GM18861 (cell line): Measurements from ENCODE around the gene KAT2B.

Experiments
- ATAC-seq: cut with Tn5 transposase; IDR thresholded peaks from one replicate; pipeline ENCODE4 v1.9.1; 2021; ENCODE audit not compliant: unreplicated experiment

KAT2B gene

DNA sequence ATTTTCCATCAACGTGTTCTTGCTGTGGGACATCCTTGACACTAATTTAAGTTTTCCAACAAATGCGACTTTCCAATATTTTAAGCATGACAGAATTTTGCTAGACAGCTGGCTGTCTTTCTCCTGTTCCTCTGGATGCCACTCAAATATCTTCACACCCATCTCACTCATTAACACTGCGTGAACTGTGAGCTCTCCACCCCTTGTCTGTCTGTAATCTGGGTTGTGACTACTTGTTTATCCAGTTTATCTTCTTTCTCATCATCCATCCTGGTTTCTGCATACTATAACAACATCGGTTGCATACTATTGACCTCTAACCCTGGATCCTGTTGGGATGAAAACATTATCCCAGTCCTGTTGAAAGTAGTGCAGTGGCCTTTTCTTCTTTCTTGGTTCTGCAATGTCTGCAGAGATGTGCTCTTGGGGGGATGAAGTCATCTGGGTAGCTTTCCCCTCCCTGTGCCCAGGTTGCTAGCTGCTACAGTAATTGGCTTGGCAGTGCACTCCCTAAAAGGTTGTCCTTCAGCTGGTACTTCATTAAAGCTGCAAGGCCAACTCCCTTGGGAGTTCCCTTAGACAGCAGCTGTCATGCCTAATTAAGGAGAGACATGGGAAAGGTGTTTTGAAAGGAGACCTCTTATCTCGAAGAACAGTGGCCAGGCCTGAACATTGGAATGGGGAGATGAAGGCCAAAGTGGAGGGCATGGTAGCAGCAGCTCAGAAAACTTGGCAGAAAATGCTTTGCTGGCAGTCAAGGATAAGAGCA is 24.7 kb downstream of the KAT2B start:
- ATAC-seq = no peak

DNA sequence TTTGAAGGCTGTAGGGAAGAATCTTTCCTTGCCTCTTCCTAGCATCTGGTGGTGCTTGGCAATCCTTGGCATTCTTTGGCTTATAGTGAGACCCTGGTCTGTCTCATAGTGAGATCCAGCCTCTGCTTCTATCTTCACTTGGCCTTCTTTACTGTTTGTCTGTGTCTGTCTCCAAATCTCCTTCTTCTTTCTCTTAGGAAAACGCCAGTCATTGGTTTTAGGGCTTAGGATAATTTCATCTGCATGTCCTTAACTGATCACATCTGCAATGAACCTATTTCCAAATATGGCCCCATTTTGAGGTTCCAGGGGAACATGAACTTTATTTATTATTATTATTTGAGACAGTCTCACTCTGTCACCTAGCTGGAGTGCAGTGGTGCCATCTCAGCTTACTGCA is 25.8 kb downstream of the KAT2B start:
- ATAC-seq = no peak

DNA sequence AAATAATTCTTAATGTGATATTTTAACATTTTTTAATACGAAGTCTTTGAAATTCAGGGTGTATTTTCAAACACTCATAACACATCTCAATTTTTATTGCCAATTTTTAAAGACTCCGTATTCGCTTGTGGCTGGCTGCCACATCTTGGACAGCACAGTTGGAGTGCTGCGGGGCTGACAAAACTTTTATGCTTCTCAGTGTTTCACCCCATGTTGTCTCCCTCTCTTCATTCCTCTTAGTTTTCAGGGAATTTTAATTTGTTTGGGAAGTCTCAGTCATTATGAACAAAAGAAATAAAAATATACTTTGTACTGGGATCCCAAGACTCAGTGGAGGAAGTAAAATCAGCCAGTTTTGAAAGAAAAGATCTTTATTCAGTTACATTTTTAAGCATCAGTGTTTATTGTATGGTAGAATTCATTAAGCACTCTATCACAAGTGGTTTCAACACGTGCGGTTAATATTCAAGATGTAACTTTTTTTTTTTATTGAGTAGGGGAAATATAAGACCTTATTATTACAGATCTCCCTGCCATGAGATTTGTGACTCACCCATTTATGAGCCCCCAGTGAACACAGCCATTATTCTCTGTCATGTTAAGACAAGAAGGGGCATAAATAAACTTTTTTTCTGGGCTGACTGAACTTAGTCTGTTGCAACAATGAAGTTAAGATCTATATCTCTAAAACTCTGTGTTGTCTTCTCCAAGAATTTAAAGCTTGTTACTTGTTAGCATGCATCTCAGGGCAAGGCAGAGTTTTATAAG is 26.8 kb downstream of the KAT2B start:
- ATAC-seq = no peak

DNA sequence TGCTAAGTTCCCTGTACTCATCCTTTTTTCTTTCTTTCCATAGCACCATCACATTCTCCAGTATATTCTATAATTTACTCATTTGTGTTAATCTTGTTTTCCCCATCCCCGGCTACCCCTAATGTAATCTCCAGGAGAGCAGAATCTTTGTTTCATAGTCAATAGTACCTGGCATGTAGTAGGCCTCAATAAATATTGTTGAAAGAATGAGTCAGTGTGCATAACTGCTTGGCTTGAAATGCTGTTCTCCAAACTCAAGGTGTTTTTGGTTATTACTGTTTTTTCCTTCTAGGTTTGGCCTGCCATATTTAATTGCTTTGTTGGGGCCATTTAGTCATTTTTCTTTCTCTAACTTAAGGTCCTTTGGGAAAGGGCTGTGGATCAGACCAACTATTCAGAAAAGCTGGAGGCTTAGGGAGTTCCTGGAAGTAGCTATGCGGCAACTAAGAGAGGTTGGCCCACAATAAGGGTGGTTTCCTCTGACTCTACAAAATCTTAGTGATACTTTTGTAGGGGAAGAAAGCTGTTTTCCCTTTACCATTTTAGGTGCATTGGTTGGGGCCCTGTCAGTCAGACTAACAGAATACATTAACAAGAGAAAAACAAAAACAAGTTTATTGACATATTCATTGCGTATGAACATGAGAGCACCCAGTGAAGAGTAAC is 28.4 kb downstream of the KAT2B start:
- no peak for ATAC-seq

DNA sequence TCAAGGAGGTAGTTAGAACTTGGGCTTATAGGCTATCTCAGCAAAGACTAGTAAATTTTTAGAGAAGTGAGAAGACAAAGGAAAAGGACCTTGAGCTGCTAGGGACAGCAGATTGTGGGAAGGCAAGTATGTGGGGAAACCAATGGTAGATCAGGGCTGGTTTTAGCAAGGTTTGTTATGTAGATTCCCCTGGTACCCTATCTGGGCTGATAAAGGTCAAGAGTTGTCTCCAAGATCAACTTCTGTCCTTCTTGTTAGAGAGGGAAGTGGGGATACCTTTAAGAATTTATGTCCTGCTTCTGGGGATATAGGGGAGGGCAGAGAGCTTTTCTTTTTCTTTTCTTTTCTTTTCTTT is 28.9 kb downstream of the KAT2B start:
- ATAC-seq = no peak

DNA sequence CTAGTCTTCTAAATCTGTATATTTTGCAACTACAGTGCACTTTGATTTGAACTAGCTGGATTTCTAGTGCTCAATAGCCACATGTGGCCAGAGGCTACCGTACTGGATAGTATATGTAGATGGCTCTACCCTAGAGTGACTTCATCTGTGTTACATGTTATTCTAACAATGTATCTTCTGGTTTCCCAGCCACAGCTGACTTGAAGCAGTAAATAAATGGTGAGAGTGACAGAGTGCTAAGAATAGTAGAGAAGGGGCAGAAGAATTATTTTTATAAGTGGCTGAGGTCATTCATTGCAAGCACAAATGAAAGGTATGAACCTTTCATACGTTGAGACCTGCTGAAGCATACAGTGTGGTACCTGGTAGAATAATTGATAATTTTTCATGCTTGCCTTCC is 30.9 kb downstream of the KAT2B start:
- no peak for ATAC-seq

DNA sequence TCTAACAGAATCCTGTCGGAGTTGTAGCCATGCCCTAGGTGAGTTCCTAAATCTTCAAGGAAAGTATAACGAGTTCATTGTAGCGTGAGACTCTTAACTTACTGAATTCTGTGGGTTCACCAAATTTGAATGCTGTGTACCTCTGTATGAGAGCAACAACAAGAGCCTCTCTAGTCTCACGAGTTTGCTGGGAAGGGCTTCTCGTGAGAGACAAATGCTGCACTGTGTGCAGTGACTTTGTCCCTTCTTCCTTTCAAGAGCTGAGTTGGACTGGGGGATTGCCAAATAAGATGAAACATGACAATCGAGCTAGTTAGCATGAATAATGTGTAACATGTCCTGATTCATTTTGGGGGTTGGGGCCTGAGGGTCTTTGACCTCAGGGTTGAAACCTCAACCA is 32.2 kb downstream of the KAT2B start:
- ATAC-seq = no peak

DNA sequence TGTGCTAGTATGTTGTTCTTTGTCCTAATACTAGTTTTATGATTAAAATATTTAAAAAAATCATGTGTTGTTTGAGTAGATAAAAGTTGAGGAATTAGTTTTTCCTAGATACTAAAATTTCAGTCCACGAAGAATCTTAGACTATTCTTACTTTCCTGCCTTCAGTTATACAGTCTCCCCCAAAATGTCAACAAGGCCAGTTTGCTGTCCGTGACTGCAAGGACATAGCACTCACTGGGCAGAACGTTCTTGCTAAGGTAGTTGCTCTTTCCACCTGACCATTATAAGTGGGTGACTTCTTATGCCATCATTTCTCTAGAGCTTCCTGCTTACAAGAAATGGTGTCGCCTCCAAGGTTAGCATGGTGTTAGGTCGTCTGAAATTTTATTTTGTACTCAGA is 32.8 kb downstream of the KAT2B start:
- no peak for ATAC-seq

DNA sequence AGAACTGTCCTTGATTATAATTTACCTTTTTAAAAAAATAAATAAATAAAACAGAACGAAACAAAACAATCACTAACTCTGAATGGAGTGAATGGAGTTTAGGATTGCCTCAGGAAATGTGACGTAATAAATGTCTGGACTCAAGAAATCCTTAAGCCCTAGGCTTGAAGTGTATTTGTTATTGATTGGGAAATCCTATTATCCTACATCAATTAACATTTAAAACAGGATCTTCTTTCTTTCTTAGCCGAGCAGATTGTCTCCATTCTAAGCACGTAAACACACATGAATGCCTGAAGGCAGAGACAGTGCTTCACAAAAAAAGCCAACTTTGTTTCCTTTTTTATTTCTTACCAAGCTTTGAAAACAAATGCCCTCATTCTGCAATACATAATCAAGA is 33.4 kb downstream of the KAT2B start:
- ATAC-seq = no peak

DNA sequence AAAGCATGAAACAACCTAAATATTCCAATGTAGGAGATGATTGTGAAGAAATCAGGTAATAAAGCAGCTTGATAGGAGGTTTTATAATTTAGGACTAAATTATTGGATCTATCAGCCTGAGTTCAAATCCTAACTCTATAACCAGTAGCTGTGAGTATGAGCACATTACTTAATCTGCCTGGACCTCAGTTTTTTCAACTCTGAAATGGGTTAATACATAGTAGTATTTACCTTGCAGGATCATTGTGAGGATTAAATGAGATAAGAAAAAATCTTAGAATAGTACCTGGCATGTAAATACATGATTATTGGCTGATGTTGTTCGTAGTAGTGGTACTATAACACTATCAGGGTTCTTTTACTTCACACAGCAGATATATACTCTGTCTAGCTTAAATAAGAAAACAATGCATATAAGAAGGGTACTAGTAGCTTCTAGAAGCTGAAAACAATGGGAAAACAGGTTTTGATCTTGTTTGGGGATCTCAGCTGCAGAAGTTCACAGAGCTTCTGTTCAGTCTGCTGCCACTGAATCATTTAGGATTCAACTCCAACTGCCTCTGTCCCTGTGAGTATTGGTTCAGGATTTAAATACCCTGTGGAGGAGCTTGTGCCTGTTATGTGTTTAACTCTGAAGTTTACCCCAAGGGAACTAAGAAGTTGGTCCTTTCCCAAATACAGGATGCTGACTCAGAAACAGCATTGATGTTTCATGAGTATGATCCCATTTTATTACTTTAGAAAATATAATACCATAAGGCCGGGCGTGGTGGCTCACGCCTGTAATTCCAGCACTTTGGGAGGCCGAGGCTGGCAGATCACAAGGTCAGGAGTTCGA is 34.2 kb downstream of the KAT2B start:
- no peak for ATAC-seq

DNA sequence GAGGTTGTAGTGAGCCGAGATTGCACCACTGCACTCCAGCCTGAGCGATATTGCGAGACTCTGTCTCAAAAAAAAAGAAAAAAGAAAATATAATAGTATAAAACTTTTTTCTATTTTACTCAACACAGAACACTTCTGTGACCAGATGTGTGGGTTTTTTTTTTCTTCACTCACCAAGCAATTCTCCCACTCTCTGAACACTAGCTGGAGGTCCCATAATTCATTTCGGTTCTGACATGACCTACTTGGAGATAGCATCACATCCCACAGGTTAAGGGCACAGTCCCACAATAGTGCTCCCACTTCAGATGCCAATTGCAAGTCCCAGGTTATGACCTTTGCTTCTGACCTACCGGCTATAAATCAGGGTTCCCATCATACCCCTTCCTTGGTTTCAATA is 35.0 kb downstream of the KAT2B start:
- ATAC-seq = no peak

DNA sequence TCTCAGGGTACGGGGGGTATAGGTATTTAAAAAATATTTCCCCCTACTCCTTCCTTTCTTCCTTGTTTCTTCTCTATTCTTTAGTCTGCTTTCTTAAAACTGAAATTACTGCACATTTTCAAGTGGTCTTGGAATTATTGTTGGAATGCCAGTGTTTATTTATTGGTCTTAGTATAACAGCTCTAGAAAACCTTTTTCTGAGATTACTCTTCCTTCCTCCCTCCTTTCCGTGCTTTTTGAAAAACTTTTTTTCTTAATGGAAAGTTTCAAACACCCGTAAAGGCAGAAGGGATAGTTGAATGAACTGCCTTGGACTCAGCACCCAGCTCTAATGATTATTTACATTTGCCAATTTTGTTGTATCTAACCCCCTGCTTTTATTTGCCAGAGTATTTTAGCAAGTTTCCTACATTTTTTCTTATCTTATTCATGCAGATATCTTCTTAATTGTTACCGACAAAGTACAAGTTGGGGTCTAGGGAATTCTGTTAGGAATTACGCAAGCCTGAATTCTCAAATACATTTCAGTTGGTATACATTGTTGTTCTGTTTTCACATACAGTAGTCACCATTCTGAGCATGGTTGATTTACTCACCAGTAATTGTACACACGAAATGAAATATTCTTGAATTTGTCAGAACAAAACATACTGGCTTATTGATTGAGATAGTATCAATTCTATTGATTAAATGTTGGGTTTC is 36.2 kb downstream of the KAT2B start:
- no peak for ATAC-seq

DNA sequence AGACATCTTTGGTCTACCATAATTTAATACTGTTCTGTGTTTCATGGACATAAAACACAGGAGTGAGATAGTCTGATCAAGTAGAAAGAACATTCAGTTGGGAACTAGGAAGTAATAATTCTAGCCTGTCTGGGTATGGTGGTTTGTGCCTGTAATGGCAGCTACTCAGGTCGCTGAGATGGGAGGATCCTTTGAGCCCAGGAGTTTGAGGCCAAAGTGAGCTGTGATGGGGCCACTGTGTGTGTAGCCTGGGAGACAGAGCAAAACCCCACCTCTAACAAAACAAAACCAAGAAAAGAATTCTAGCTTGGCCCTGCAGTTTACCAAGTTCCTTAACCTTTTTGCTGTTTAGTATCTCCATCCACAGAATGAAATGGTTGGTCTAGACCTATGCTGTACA is 36.8 kb downstream of the KAT2B start:
- ATAC-seq = no peak

DNA sequence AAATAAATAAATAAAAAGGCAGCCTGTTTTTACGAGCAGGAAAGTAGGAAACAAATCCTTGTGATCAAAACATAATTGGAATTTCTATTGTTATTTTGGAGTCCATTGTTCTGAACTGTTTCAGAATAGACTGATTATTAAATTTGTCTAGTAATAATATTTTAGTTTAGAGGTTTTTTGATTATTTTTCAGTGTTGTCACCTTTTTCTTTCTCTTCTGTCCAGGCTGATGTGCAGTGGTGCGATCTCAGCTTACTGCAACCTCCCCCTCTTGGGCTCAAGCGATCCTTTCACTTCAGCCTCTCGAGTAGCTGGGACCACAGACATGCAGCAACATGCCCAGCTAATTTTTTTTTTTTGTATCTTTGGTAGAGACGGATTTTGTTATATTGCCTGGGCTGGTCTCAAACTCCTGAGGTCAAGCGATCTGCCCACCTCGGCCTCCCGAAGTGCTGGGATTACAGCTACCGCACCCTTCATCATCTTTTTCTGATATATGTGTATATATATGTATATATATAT is 38.0 kb downstream of the KAT2B start:
- ATAC-seq = no peak

DNA sequence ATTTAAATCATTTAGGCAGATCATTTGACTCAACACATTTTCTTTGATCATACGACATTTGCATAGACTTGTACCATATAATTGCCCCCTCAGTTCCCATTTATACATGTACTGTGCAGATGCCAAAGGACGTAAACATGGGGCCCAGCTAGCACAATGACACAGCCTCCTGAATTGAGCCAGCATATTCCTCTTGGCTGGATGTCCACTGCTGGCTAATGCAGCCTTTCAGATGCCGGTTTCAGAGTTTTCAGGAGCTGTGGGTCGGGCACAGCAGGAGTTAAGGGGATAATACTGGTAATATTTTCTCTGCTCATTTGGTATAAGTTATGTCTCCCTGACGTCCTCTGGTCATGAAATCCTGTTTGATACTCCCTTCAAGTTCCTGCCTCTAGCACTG is 39.4 kb downstream of the KAT2B start:
- ATAC-seq = no peak

DNA sequence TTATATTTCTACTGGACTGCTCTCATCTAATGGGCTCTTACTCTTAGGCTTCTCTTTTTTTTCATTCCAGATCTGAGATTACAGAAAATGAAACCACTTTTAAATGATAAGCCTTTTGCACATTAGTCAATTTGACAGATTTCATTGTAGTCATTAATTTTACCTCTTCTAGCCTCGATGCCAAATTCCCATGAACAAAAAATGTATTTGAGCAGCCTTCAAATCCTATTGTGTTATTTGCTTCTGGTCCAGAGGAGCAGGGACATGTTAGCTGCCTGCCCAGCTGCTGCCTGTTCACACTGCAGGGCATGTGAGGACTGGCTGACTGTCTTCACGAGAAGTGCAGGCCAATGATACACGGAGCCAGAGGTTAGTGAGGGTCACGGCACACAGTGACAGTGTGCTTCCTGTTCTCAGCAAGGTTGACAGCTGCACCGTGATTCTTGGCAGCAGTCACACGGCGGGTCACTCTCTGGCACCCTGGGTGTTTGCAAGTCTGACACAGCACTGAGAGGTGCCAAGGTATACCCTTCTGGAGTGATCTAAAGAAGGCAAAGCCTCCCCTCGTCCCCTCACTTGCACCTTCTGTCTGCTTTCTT is 40.8 kb downstream of the KAT2B start:
- ATAC-seq = peak; percentile 94

DNA sequence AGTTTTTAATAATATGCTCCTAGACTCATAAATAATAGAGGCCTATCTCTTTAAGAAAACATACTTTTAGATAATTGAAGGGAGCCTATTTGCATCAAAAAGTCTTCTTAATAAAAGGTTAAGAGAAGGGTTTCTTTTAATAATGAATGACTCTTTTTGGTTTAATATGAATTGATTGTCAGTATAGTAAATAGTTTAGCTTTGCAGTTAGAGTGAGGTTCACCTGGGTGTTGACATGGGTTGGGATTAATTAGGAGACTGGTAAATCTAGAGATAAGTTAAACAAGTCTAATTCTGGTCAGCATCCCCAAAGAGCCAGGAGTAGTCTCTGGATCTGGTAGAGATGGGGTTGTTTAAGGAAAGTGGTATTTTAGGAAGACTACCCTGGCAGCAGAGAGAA is 43.0 kb downstream of the KAT2B start:
- ATAC-seq = no peak

DNA sequence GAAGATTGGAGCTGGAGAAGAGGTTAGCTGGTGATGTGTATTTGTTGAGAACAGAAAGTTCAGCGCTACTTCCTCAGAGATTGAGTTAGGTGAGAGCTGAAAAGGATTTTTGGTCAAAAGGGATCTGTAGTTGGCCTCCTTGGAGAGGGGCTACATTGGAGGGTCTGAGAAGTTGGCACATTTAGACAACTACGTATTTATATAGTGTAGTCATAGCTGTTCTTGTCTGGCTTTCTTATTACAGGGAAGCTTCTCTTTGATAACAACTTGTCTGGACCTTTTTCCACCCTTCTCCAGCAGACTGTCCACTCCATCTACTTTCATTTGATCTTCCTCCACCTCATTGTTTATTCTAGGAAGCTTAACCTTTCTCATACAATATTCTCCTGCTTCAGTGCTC is 43.7 kb downstream of the KAT2B start:
- ATAC-seq = no peak

DNA sequence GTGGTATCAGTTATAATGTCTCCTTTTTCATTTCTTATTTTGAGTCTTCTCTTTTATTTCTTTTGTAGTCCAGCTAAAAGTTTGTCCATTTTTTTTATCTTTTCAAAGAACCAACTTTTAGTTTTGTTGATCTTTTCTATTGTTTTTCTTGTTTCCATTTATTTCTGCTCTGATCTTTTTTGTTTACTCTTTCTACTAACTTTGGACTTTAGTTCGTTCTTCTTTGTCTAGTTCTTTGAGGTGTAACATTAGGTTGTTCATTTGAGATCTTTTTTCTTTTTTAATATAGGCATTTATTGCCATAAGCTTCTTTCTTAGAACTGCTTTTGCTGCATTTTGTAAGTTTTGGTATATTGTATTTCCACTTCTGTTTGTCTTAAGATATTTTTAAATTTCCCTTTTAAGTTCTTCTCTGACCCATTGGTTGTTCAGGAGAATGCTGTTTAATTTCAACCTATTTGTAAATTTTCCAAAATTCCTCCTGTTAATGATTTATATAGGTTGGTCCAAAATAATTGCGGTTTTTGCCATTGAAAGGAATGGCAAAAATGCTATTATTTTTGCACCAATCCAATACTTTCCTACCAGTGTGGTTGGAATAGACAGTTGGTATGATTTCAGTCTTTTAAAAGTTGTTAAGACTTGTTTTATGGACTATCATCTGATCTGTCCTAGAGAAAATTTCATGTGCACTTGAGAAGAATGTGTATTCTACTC is 51.2 kb downstream of the KAT2B start:
- no peak for ATAC-seq
